ENCODE data around the gene EFHC1. TPM values are rescaled to one million over a fixed set of nuclear protein-coding genes. Genes with fewer than 3 reads are reported as not detected.

Gene EFHC1
- total RNA-seq, 4 donors from 2014 or later: 30.6 to 45.6 (median 37.7) TPM

- Histone ChIP-seq H3K36me3 (peaks cover 0 to 40% (median 0%) of the 10 kb centered on the region in 3 donors), H3K27me3 (no peaks in the 10 kb centered on the region), H3K9me3 (no peaks in the 10 kb centered on the region), H3K27ac (no peak overlapping the region), H3K4me3 (no peak overlapping the region), H3K4me1 (peaks cover 0 to 40% (median 14%) of the 10 kb centered on the region in 4 donors)
- 86 to 97% methylated on average over 2 of the region's 2 CpGs for WGBS, 2 donors
- DNase-seq (ENCODE audit: low spot score in 2 of 2): no peak
- no peak for TF ChIP-seq POLR2A (IDR thresholded peaks at IDR 0.05)
- TF ChIP-seq EP300 (IDR thresholded peaks at IDR 0.05): no peak
- TF ChIP-seq CTCF (IDR thresholded peaks at IDR 0.05): no peak
Measured at GRCh38 chr6:52533491-52533890, 113.3 kb downstream of the EFHC1 start.

- peaks cover 0 to 46% (median 15%) of the 10 kb centered on the region in 4 donors for H3K4me1 ChIP-seq
Measured at GRCh38 chr6:52534363-52534762, 114.2 kb downstream of the EFHC1 start.

GRCh38 chr6:52534966-52535390, 114.8 kb downstream of the EFHC1 start:
- Histone ChIP-seq H3K4me1 (peaks cover 0 to 52% (median 16%) of the 10 kb centered on the region in 4 donors), H3K27ac (no peak overlapping the region), H3K9me3 (no peaks in the 10 kb centered on the region), H3K36me3 (peaks cover 0 to 29% (median 0%) of the 10 kb centered on the region in 3 donors), H3K4me3 (no peak overlapping the region), H3K27me3 (no peaks in the 10 kb centered on the region)
- TF ChIP-seq CTCF (IDR thresholded peaks at IDR 0.05) (no peak), EP300 (IDR thresholded peaks at IDR 0.05) (no peak), POLR2A (IDR thresholded peaks at IDR 0.05) (no peak)
- WGBS, 2 donors: 81 to 83% methylated on average over 3 of the region's 3 CpGs
- no peak for DNase-seq (ENCODE audit: low spot score in 2 of 2)

More at GRCh38 chr6:52534363-52534762, 114.2 kb downstream of the EFHC1 start:
- DNase-seq (ENCODE audit: low spot score in 2 of 2): no peak
- 95% methylated on average over 5 of the region's 5 CpGs for WGBS, 2 donors
- peaks cover 0 to 31% (median 0%) of the 10 kb centered on the region in 3 donors for H3K36me3 ChIP-seq
- TF ChIP-seq POLR2A (IDR thresholded peaks at IDR 0.05): no peak
- no peak for TF ChIP-seq CTCF (IDR thresholded peaks at IDR 0.05)
- no peak for TF ChIP-seq EP300 (IDR thresholded peaks at IDR 0.05)
- H3K27ac ChIP-seq: no peak overlapping the region
- no peaks in the 10 kb centered on the region for H3K27me3 ChIP-seq
- H3K9me3 ChIP-seq: no peaks in the 10 kb centered on the region
- no peak overlapping the region for H3K4me3 ChIP-seq

GRCh38 chr6:52535711-52536423, 115.7 kb downstream of the EFHC1 start:
- H3K27me3 ChIP-seq: no peaks in the 10 kb centered on the region
- DNase-seq (ENCODE audit: low spot score in 2 of 2): no peak
- TF ChIP-seq EP300 (IDR thresholded peaks at IDR 0.05): no peak
- no peak for TF ChIP-seq POLR2A (IDR thresholded peaks at IDR 0.05)
- TF ChIP-seq CTCF (IDR thresholded peaks at IDR 0.05): no peak
- H3K9me3 ChIP-seq: no peaks in the 10 kb centered on the region
- 82 to 89% methylated on average over 5 of the region's 5 CpGs for WGBS, 2 donors
- H3K4me3 ChIP-seq: no peak overlapping the region
- H3K36me3 ChIP-seq: peaks cover 0 to 29% (median 0%) of the 10 kb centered on the region in 3 donors
- H3K4me1 ChIP-seq: peaks cover 0 to 61% (median 20%) of the 10 kb centered on the region in 4 donors
- H3K27ac ChIP-seq: no peak overlapping the region

GRCh38 chr6:52536424-52536916, 116.3 kb downstream of the EFHC1 start:
- DNase-seq (ENCODE audit: low spot score in 2 of 2): no peak
- H3K27ac ChIP-seq: no peak overlapping the region
- H3K36me3 ChIP-seq: peaks cover 0 to 29% (median 0%) of the 10 kb centered on the region in 3 donors
- no peaks in the 10 kb centered on the region for H3K27me3 ChIP-seq
- H3K9me3 ChIP-seq: no peaks in the 10 kb centered on the region
- peaks cover 0 to 62% (median 21%) of the 10 kb centered on the region in 4 donors for H3K4me1 ChIP-seq
- no peak overlapping the region for H3K4me3 ChIP-seq
- TF ChIP-seq EP300 (IDR thresholded peaks at IDR 0.05) (no peak), POLR2A (IDR thresholded peaks at IDR 0.05) (no peak), CTCF (IDR thresholded peaks at IDR 0.05) (no peak)
- WGBS, 2 donors: 89 to 97% methylated on average over 6 of the region's 6 CpGs
